H9 (cell line): Measurements from ENCODE around the gene HIGD1B. TPM values are rescaled to one million over a fixed set of nuclear protein-coding genes. Genes with fewer than 3 reads are reported as not detected.
"Not testable (repeated sequence)": the region's sequence is repeated elsewhere in the genome, so short reads cannot be mapped to it uniquely, and the experiment has no call there.

Experiments used
- DNase-seq: peaks from one replicate; pipeline ENCODE4 v3.0.0-alpha.2; 2017
- H2AFZ ChIP-seq: one replicate; pipeline ENCODE4 v1.6.1; 2013; ENCODE audit warnings: mild to moderate bottlenecking, low read length, control low read depth, moderate library complexity
- H2AK5ac ChIP-seq: 2 replicates; pipeline ENCODE4 v1.6.1; 2013; ENCODE audit warnings: low read length, control low read depth, mixed read lengths; ENCODE audit not compliant: insufficient read length
- H2BK120ac ChIP-seq: one replicate; pipeline ENCODE4 v1.6.1; 2013; ENCODE audit warnings: low read depth, mild to moderate bottlenecking, low read length, control low read depth, inconsistent platforms; ENCODE audit not compliant: poor library complexity, severe bottlenecking
- H2BK12ac ChIP-seq: 2 replicates; pipeline ENCODE4 v1.6.1; 2013; ENCODE audit warnings: low read length, control low read depth, mixed read lengths, low read depth; ENCODE audit not compliant: insufficient read length
- H2BK15ac ChIP-seq: 2 replicates; pipeline ENCODE4 v1.6.1; 2013; ENCODE audit warnings: low read depth, low read length, control low read depth
- H2BK20ac ChIP-seq: one replicate; pipeline ENCODE4 v1.6.1; 2013; ENCODE audit warnings: low read depth, mild to moderate bottlenecking, low read length, control low read depth, inconsistent platforms; ENCODE audit not compliant: poor library complexity, severe bottlenecking
- H2BK5ac ChIP-seq: 2 replicates; pipeline ENCODE4 v1.6.1; 2013; ENCODE audit warnings: low read length, control low read depth, mixed read lengths; ENCODE audit not compliant: insufficient read length
- H3K14ac ChIP-seq: 2 replicates; pipeline ENCODE4 v1.6.1; 2013; ENCODE audit warnings: low read length, control low read depth; ENCODE audit not compliant: insufficient read depth
- H3K18ac ChIP-seq: 2 replicates; pipeline ENCODE4 v1.6.1; 2013; ENCODE audit warnings: low read depth, mild to moderate bottlenecking, mixed read lengths, low read length, control low read depth; ENCODE audit not compliant: insufficient read length
- H3K23ac ChIP-seq: 2 replicates; pipeline ENCODE4 v1.6.1; 2013; ENCODE audit warnings: low read length, control low read depth, mixed read lengths, low read depth; ENCODE audit not compliant: insufficient read length
- H3K23me2 ChIP-seq: 2 replicates; pipeline ENCODE4 v1.6.1; 2013; ENCODE audit warnings: low read depth, mild to moderate bottlenecking, mixed read lengths, low read length, control low read depth; ENCODE audit not compliant: insufficient read length, poor library complexity, severe bottlenecking
- H3K27ac ChIP-seq: 2 replicates; pipeline ENCODE4 v1.5.1; 2013; ENCODE audit warnings: low read length, control low read depth, mixed read lengths, low read depth; ENCODE audit not compliant: insufficient read length
- H3K27me3 ChIP-seq: 2 replicates; pipeline ENCODE4 v1.6.1; 2013; ENCODE audit warnings: low read length, control low read depth, inconsistent platforms; ENCODE audit not compliant: insufficient read depth
- H3K4ac ChIP-seq: 2 replicates; pipeline ENCODE4 v1.6.1; 2013; ENCODE audit warnings: low read depth, mild to moderate bottlenecking, control low read depth, inconsistent platforms, low read length, moderate library complexity
- H3K4me1 ChIP-seq: 2 replicates; pipeline ENCODE4 v1.6.1; 2013; ENCODE audit warnings: low read length, control low read depth, inconsistent platforms; ENCODE audit not compliant: insufficient read depth
- H3K4me2 ChIP-seq: 2 replicates; pipeline ENCODE4 v1.6.1; 2013; ENCODE audit warnings: low read length, control low read depth, mixed read lengths; ENCODE audit not compliant: insufficient read length, insufficient read depth
- H3K56ac ChIP-seq: 2 replicates; pipeline ENCODE4 v1.6.1; 2013; ENCODE audit warnings: low read depth, mild to moderate bottlenecking, mixed read lengths, low read length, control low read depth; ENCODE audit not compliant: insufficient read length
- H3K79me1 ChIP-seq: 2 replicates; pipeline ENCODE4 v1.6.1; 2013; ENCODE audit warnings: low read depth, mild to moderate bottlenecking, moderate library complexity, low read length, control low read depth, inconsistent platforms; ENCODE audit not compliant: insufficient read depth, poor library complexity, severe bottlenecking
- H3K79me2 ChIP-seq: 2 replicates; pipeline ENCODE4 v1.6.1; 2013; ENCODE audit warnings: low read length, control low read depth, inconsistent platforms; ENCODE audit not compliant: insufficient read depth
- H3K9ac ChIP-seq: 2 replicates; pipeline ENCODE4 v1.6.1; 2013; ENCODE audit warnings: low read length, control low read depth, mixed read lengths; ENCODE audit not compliant: insufficient read length; ENCODE audit errors: extremely low read depth
- H3K9me3 ChIP-seq: one replicate; pipeline ENCODE4 v1.6.1; 2013; ENCODE audit warnings: low read depth, low read length, inconsistent platforms; ENCODE audit not compliant: control insufficient read depth
- H3T11ph ChIP-seq: one replicate; pipeline ENCODE4 v1.6.1; 2013; ENCODE audit warnings: mild to moderate bottlenecking, low read length, control low read depth, inconsistent platforms
- H4K20me1 ChIP-seq: one replicate; pipeline ENCODE4 v1.6.1; 2013; ENCODE audit not compliant: control insufficient read depth, insufficient read length, insufficient read depth
- H4K5ac ChIP-seq: 2 replicates; pipeline ENCODE4 v1.6.1; 2013; ENCODE audit warnings: low read depth, mild to moderate bottlenecking, mixed read lengths, low read length, control low read depth; ENCODE audit not compliant: insufficient read length
- H4K8ac ChIP-seq: replicated peaks from 2 replicates; pipeline ENCODE4 v1.6.1; 2013; ENCODE audit warnings: low read length, control low read depth, mixed read lengths, low read depth; ENCODE audit not compliant: insufficient read length
- H4K91ac ChIP-seq: 2 replicates; pipeline ENCODE4 v1.6.1; 2013; ENCODE audit warnings: low read depth, mild to moderate bottlenecking, moderate library complexity, mixed read lengths, low read length, control low read depth; ENCODE audit not compliant: insufficient read length
- H3K27ac Mint-ChIP-seq, 3 experiments: 2 replicates in 2 of 3; 3 replicates in 1 of 3; pipeline ENCODE4 v1.8.0; 2020 to 2021; ENCODE audit warnings: mixed read lengths in 3 of 3, mild to moderate bottlenecking in 1 of 3, moderate library complexity in 1 of 3
- H3K27me3 Mint-ChIP-seq: 2 replicates; pipeline ENCODE4 v1.8.0; 2021; ENCODE audit warnings: low read depth, mild to moderate bottlenecking, moderate library complexity, mixed read lengths
- H3K36me3 Mint-ChIP-seq, 3 experiments: 2 replicates in 2 of 3; 3 replicates in 1 of 3; pipeline ENCODE4 v1.8.0; 2020 to 2021; ENCODE audit warnings: low read depth in 3 of 3, mixed read lengths in 3 of 3; ENCODE audit not compliant: insufficient read depth in 1 of 3
- H3K4me1 Mint-ChIP-seq, 2 experiments: 2 replicates each; pipeline ENCODE4 v1.8.0; 2020; ENCODE audit warnings: mixed read lengths in 2 of 2
- H3K4me3 Mint-ChIP-seq, 2 experiments: 2 replicates in 1 of 2; 3 replicates in 1 of 2; pipeline ENCODE4 v1.8.0; 2020 to 2021; ENCODE audit warnings: mild to moderate bottlenecking in 2 of 2, mixed read lengths in 2 of 2, moderate library complexity in 1 of 2
- H3K9me3 Mint-ChIP-seq, 2 experiments: 2 replicates in 1 of 2; 3 replicates in 1 of 2; pipeline ENCODE4 v1.8.0; 2020; ENCODE audit warnings: mild to moderate bottlenecking in 2 of 2, mixed read lengths in 2 of 2, moderate library complexity in 1 of 2
- WGBS: extraction: QIAGEN DNeasy Blood & Tissue Kit; methylation state at CpG from one replicate; pipeline ENCODE4 v1.1.7; 2013; ENCODE audit warnings: missing lambda C conversion rate, low lambda C conversion rate, mixed read lengths; ENCODE audit not compliant: insufficient read length; ENCODE audit errors: extremely low coverage; 5-methylcytosine and 5-hydroxymethylcytosine counted together
- total RNA-seq: library from RNA; stranded (reverse); gene quantifications from 2 replicates; pipeline ENCODE4 v1.2.1, GENCODE V29; 2021
- TF ChIP-seq, protein P1 (sequence below): fragments of 200-600 bp; sonication (generic); conservative IDR thresholded peaks from 3 replicates; pipeline ENCODE4 v1.8.0; 2021; ENCODE audit warnings: antibody characterized with exemption, mild to moderate bottlenecking

The HIGD1B gene
- total RNA-seq, 1 experiment from 2014 or later: not detected

DNA sequence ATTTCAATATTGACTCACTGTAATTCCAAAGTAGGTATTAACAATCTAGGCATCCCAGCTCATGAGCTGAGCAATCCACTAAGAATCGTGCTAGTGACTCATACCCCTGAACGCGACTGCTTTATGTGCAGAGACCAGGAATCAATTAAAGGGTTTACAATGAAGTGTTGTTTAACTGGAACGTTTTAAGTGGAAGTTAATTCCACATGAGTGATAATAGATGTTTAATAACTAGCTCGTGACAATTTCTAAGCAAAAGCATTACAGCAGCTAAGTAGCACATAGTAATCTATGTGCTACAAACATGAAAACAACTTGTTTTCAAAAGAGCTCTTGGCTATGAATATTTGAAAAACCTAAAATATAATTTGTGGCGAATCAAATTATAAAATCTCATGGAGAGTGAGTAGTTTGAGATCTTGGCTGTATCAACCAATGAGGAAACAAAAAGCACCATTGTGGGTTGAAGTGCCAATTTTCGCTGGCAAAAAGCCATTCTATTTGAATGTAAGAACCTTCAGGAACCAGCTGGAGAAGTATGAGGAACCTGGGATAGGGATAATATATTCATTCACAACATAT is 27.0 kb upstream of the HIGD1B start:
- peaks cover 10 to 18% (median 15%) of the 10 kb centered on the region in 3 experiments for H3K36me3 Mint-ChIP-seq
- H4K20me1 ChIP-seq: no peaks in the 10 kb centered on the region
- H3K79me1 ChIP-seq: peaks cover 17% of the 10 kb centered on the region
- no peak overlapping the region for H2BK120ac ChIP-seq
- H3K4me1 Mint-ChIP-seq: 0 out of 4 replicates have a peak, but pooled peaks cover 2 to 4% of the 10 kb centered on the region in 2 experiments
- no peak overlapping the region for H3K4ac ChIP-seq
- H3K23ac ChIP-seq: no peak overlapping the region
- H2BK20ac ChIP-seq: no peak overlapping the region
- H3K4me2 ChIP-seq: no peak overlapping the region
- H3K9me3 Mint-ChIP-seq: no peaks in the 10 kb centered on the region
- no peak overlapping the region for H3K4me3 Mint-ChIP-seq
- H3K14ac ChIP-seq: no peak overlapping the region
- H3K18ac ChIP-seq: no peak overlapping the region
- H2AK5ac ChIP-seq: no peak overlapping the region
- no CpG with 5 or more reads among the region's 7 CpGs for WGBS
- H3K27me3 ChIP-seq: no peaks in the 10 kb centered on the region
- H3K27ac Mint-ChIP-seq: 0 out of 7 replicates have a peak overlapping the region, but pooled peaks of 1 of the 3 experiments have one; percentile 29
- H3K27ac ChIP-seq: no peak overlapping the region
- H2BK12ac ChIP-seq: no peak overlapping the region
- no peak overlapping the region for H4K8ac ChIP-seq
- no peak overlapping the region for H4K5ac ChIP-seq
- H3K56ac ChIP-seq: no peak overlapping the region
- no peak overlapping the region for H2BK15ac ChIP-seq
- H4K91ac ChIP-seq: no peak overlapping the region
- no peak for DNase-seq
- H3K9ac ChIP-seq: no peak overlapping the region
- TF ChIP-seq, protein P1, sequence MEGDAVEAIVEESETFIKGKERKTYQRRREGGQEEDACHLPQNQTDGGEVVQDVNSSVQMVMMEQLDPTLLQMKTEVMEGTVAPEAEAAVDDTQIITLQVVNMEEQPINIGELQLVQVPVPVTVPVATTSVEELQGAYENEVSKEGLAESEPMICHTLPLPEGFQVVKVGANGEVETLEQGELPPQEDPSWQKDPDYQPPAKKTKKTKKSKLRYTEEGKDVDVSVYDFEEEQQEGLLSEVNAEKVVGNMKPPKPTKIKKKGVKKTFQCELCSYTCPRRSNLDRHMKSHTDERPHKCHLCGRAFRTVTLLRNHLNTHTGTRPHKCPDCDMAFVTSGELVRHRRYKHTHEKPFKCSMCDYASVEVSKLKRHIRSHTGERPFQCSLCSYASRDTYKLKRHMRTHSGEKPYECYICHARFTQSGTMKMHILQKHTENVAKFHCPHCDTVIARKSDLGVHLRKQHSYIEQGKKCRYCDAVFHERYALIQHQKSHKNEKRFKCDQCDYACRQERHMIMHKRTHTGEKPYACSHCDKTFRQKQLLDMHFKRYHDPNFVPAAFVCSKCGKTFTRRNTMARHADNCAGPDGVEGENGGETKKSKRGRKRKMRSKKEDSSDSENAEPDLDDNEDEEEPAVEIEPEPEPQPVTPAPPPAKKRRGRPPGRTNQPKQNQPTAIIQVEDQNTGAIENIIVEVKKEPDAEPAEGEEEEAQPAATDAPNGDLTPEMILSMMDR: no peak
- no peak overlapping the region for H2AFZ ChIP-seq
- peaks cover 41% of the 10 kb centered on the region; the same call in 1 of the 2 replicates for H3K79me2 ChIP-seq
- no peaks in the 10 kb centered on the region for H3K23me2 ChIP-seq
- H3T11ph ChIP-seq: no peak overlapping the region
- H3K27me3 Mint-ChIP-seq: no peaks in the 10 kb centered on the region
- no peak overlapping the region for H2BK5ac ChIP-seq
- H3K9me3 ChIP-seq: no peaks in the 10 kb centered on the region
- H3K4me1 ChIP-seq: no peaks in the 10 kb centered on the region

DNA sequence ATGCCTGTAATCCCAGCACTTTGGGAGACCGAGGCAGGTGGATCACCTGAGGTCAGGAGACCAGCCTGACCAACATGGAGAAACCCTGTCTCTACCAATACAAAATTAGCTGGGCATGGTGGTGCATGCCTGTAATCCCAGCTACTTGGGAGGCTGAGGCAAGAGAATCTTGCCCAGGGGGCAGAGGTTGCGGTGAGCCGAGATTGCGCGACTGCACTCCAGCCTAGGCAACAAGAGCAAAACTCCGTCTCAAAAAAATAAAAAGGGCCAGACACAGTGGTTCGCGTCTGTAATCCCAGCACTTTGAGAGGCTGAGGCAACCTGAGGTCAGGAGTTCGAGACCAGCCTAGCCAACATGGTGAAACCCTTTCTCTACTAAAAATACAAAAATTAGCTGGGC is 22.4 kb upstream of the HIGD1B start:
- not testable (repeated sequence) for H4K91ac ChIP-seq, H3K23me2 ChIP-seq, H3K27me3 Mint-ChIP-seq, H3K27ac Mint-ChIP-seq, H4K8ac ChIP-seq, H2AFZ ChIP-seq, H3K9me3 Mint-ChIP-seq, H3K4me2 ChIP-seq, H2BK120ac ChIP-seq, H3K27ac ChIP-seq, H3K4me3 Mint-ChIP-seq, H4K5ac ChIP-seq, H2BK20ac ChIP-seq, H3K56ac ChIP-seq, H3K4ac ChIP-seq, H4K20me1 ChIP-seq, H2BK12ac ChIP-seq, H3K4me1 ChIP-seq, DNase-seq, H3K18ac ChIP-seq, H2AK5ac ChIP-seq, H3K9me3 ChIP-seq, H3K27me3 ChIP-seq, H3K9ac ChIP-seq, H2BK5ac ChIP-seq, H2BK15ac ChIP-seq, H3K14ac ChIP-seq, H3T11ph ChIP-seq, H3K23ac ChIP-seq
- no CpG with 5 or more reads among the region's 9 CpGs for WGBS
- Mint-ChIP-seq H3K4me1 (peaks cover 11 to 25% of the 10 kb centered on the region in 2 experiments), H3K36me3 (peaks cover 1 to 12% (median 8%) of the 10 kb centered on the region in 3 experiments; a peak in 6 of 7 replicates)
- peaks cover 14% of the 10 kb centered on the region for H3K79me1 ChIP-seq
- H3K79me2 ChIP-seq: peaks cover 58% of the 10 kb centered on the region; the same call in 1 of the 2 replicates
